ENCODE results near the gene SSB.
A peak's percentile ranks its signal among the peaks of the same experiment; 100 is the strongest.
"Not testable (repeated sequence)": the region's sequence is repeated elsewhere in the genome, so short reads cannot be mapped to it uniquely, and the experiment has no call there.

The SSB gene

DNA sequence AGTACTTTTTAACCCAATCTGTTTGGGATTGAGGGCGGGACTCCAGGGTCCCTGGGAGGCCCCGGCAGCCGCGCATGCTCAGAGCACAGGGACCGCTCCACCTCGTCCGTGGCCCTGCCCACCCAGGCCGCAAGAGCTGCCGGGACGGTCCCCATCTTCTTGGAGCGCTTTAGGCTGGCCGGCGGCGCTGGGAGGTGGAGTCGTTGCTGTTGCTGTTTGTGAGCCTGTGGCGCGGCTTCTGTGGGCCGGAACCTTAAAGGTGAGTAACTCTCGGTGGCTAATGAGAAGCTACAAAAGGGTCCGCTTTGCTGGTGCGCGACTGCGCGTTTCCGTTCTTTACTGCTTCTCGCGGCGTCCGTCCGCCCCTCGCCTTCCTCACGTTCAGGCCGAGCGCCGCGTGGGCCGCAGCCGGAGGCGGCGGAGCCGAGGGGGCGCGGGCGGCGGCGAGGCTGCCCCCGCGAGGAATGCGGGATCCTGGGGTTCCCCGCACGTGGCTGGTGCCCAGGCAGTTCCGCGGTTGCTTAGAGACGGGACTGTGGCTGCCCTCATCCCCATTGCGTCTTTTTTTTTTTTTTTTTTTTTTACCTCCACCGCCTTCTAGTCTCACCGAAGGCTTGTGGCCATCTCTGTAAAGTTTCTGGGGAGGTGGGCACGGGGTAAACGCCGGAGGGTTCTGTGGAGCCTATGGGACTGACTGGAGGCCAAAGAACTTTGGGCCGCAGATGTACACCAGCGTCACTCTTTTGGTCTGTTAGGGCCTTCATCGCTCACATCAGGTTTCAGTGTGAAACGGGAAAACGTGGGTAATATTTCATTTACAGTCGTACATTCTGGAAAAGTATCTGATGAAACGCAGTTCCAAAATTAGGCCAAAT is at the start of gene SSB:
SSB (plus strand) TSS at position 154 of the 875 bp plus-strand sequence. CDS start 2,090 bp downstream, outside the sequence.
- Histone ChIP-seq H3K27me3 (no peaks in the 10 kb centered on the region), H4K20me1 (peaks cover 20 to 52% (median 43%) of the 10 kb centered on the region in 11 experiments; a peak in 20 of 22 replicates), H3K4me1 (peaks cover 12 to 23% (median 19%) of the 10 kb centered on the region in 10 experiments; a peak in 19 of 20 replicates), H3K27ac (peak within 1 kb of the TSS; percentile 72 to 94 (median 87)), H3K9me3 (replicated peaks in 1 of 11) (no peaks in the 10 kb centered on the region), H3K9ac (peak within 1 kb of the TSS; percentile 85 to 95 (median 90)), H3K4me3 (peak within 1 kb of the TSS; percentile 78 to 95 (median 90)), H3K36me3 (peaks cover 32 to 38% (median 33%) of the 10 kb centered on the region in 11 experiments), H3K4me2 (peak within 1 kb of the TSS; percentile 71 to 93 (median 84))
- no peak for TF ChIP-seq Cebpa-rat (IDR thresholded peaks at IDR 0.05)

DNA sequence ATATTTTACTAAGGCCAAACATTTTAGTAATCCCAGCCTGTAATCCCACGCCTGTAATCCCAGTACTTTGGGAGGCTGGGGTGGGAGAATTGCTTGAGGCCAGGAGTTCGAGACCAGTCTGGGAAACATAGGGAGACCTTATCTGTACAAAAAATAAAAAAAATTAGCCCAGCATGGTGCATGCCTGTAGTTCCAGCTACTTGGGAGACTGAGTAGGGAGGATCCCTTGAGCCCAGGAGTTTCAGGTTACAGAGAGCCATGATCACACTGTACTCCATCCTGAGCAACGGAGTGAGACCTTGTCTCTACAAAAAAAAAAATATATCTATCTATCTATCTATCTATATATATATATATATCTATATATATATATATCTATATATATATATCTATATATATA is 45.9 kb upstream of the SSB start:
- no peak overlapping the region for H3K27ac ChIP-seq
- H3K4me2 ChIP-seq, result no peak overlapping the region
- H3K9me3 ChIP-seq (replicated peaks in 1 of 11), result 0 out of 22 replicates have a peak, but pooled peaks cover 0 to 8% (median 0%) of the 10 kb centered on the region in 11 experiments
- H4K20me1 ChIP-seq, result 0 out of 22 replicates have a peak, but pooled peaks cover 0 to 2% (median 0%) of the 10 kb centered on the region in 11 experiments
- H3K4me3 ChIP-seq, result no peak overlapping the region
- H3K9ac ChIP-seq, result no peak overlapping the region
- peaks cover 0 to 60% (median 32%) of the 10 kb centered on the region in 11 experiments; a peak in 15 of 22 replicates for H3K36me3 ChIP-seq
- no peaks in the 10 kb centered on the region for H3K4me1 ChIP-seq
- H3K27me3 ChIP-seq, result no peaks in the 10 kb centered on the region
- no peak for TF ChIP-seq Cebpa-rat (IDR thresholded peaks at IDR 0.05)

DNA sequence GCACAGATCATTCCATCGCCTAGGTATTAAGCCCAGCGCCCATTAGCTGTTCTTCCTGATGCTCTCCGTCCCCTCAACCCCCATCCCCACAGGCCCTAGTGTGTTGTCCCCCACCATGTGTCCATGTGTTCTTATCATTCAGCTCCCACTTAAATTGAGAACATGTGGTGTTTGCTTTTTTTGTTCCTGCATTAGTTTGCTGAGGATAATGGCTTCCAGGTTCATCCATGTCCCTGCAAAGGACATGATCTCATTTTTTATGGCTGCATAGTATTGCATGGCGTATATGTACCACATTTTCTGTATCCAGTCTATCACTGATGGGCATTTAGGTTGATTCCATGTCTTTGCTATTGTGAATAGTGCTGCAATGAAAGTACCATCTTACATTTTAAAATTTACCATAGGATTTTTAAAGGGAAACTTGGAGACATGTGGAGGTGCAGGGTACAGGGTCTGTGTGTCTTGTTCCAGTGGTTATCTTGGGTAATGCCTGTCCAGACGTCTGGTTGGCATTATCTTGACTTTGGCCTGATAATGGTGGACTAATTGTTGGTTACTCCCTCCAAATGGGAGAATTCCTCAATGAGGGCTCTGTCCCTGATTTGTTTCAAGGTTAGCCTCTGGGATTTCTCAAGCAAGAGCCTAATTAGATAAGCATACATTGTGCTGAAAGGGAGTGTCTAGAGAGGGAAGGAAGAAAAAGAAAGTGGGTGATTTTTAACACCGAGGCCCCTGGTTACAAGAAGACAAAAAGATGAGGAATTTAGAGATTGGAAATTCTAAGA is 43.4 kb upstream of the SSB start:
- no peaks in the 10 kb centered on the region for H3K4me1 ChIP-seq
- TF ChIP-seq Cebpa-rat (IDR thresholded peaks at IDR 0.05), result no peak
- H3K27ac ChIP-seq, result no peak overlapping the region
- H3K36me3 ChIP-seq, result peaks cover 0 to 41% (median 17%) of the 10 kb centered on the region in 11 experiments; a peak in 11 of 22 replicates
- H3K9me3 ChIP-seq (replicated peaks in 1 of 11), result 0 out of 22 replicates have a peak, but pooled peaks cover 0 to 8% (median 0%) of the 10 kb centered on the region in 11 experiments
- no peak overlapping the region for H3K4me2 ChIP-seq
- 0 out of 22 replicates have a peak, but pooled peaks cover 0 to 2% (median 0%) of the 10 kb centered on the region in 11 experiments for H4K20me1 ChIP-seq
- H3K9ac ChIP-seq, result no peak overlapping the region
- H3K4me3 ChIP-seq, result no peak overlapping the region
- no peaks in the 10 kb centered on the region for H3K27me3 ChIP-seq

DNA sequence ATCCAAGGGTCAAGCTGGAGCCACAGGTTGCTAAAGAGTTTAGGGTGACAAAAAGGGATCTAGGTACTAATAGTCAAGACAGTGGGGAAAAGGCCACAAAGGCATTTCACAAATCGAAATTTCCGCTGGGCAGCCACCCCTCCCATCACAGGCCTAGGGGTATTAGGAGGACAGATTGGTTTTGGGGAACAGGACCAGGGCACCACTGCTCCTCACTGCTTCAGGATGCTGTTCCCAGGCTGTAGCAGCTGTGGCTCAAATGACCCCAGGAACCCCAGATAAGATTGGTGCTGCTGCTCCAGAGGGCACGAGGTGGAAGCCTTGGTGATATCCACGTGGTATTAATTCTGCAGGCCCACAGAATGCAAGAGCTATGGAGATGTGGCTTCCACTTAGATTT is 42.3 kb upstream of the SSB start:
- Histone ChIP-seq H3K9ac (no peak overlapping the region), H3K27me3 (no peaks in the 10 kb centered on the region), H3K4me2 (no peak overlapping the region), H4K20me1 (no peaks in the 10 kb centered on the region), H3K4me3 (no peak overlapping the region), H3K36me3 (peaks cover 0 to 34% (median 8%) of the 10 kb centered on the region in 11 experiments; a peak in 10 of 22 replicates), H3K4me1 (no peaks in the 10 kb centered on the region), H3K27ac (no peak overlapping the region), H3K9me3 (replicated peaks in 1 of 11) (peaks cover 0 to 8% (median 0%) of the 10 kb centered on the region in 11 experiments; a peak in 1 of 22 replicates)
- TF ChIP-seq Cebpa-rat (IDR thresholded peaks at IDR 0.05), result no peak

DNA sequence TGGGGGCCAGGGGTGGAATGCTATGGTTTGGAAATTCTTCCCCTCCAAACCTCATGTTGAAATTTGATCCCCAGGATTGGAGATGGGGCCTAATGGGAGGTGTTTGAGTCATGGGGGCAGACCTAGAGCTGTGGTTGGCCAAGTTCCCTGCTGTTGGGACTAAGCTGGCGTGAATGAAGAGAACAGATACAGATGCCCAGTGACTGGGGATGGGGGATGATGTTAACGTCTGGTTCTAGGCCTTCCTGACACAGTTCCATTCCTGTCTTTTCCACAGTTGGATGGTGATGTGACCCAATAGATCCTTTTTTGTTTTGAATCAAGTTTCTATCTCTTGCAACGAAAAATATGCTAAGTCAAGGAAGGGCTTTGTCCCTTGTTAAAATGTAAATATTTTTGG is 41.3 kb upstream of the SSB start:
- Histone ChIP-seq H3K4me1 (no peaks in the 10 kb centered on the region), H3K9ac (no peak overlapping the region), H3K36me3 (peaks cover 0 to 24% (median 2%) of the 10 kb centered on the region in 11 experiments; a peak in 10 of 22 replicates), H3K4me2 (no peak overlapping the region), H3K4me3 (no peak overlapping the region), H3K27me3 (no peaks in the 10 kb centered on the region), H3K9me3 (replicated peaks in 1 of 11) (peaks cover 0 to 10% (median 2%) of the 10 kb centered on the region in 11 experiments; a peak in 3 of 22 replicates), H3K27ac (no peak overlapping the region), H4K20me1 (no peaks in the 10 kb centered on the region)
- TF ChIP-seq Cebpa-rat (IDR thresholded peaks at IDR 0.05), result no peak

DNA sequence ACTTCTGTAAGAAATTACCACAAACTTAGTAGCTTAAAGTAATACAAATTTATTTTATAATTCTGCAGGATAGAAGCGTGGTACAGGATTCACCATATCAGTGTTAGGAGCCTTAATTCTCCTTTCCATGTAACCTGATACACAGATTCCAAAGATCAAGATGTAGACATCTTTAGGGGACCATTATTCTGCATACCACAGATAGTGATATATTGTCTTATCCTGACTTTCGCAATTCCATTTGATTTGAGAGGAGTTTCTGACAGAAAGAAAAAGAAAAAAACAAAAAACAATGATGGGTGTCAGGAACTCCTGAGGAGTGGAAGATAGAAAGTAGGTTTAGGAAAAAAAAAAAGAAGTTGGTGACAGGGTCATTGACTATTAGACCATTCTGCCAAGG is 40.9 kb upstream of the SSB start:
- no peak for TF ChIP-seq Cebpa-rat (IDR thresholded peaks at IDR 0.05)
- Histone ChIP-seq H3K4me3 (no peak overlapping the region), H3K9ac (no peak overlapping the region), H3K9me3 (replicated peaks in 1 of 11) (peaks cover 0 to 12% (median 4%) of the 10 kb centered on the region in 11 experiments; a peak in 4 of 22 replicates), H3K27me3 (no peaks in the 10 kb centered on the region), H3K36me3 (peaks cover 0 to 19% (median 0%) of the 10 kb centered on the region in 11 experiments; a peak in 9 of 22 replicates), H3K4me1 (no peaks in the 10 kb centered on the region), H3K4me2 (no peak overlapping the region), H3K27ac (no peak overlapping the region), H4K20me1 (no peaks in the 10 kb centered on the region)

DNA sequence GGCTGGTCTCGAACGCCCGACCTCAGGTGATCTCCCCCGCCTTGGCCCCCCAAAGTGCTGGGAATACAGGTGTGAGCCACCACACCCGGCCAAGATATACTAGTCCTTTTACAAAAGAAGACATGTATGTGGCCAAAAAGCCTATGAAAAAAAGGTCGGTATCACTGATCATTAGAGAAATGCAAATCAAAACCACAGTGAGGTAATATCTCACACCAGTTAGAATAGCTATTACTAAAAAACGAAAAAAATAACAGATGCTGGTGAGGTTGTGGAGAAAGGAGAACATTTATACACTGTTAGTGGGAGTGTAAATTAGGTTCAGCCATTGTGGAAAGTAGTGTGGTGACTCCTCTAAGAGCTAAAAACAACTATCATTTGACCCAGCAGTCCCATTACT is 38.7 kb upstream of the SSB start:
- Histone ChIP-seq H3K4me1 (no peaks in the 10 kb centered on the region), H3K27me3 (no peaks in the 10 kb centered on the region), H4K20me1 (no peaks in the 10 kb centered on the region), H3K4me2 (no peak overlapping the region), H3K27ac (no peak overlapping the region), H3K36me3 (peaks cover 0 to 11% (median 0%) of the 10 kb centered on the region in 11 experiments; a peak in 6 of 22 replicates), H3K9me3 (replicated peaks in 1 of 11) (peaks cover 0 to 12% (median 5%) of the 10 kb centered on the region in 11 experiments; a peak in 4 of 22 replicates), H3K9ac (no peak overlapping the region), H3K4me3 (no peak overlapping the region)
- TF ChIP-seq Cebpa-rat (IDR thresholded peaks at IDR 0.05), result no peak

DNA sequence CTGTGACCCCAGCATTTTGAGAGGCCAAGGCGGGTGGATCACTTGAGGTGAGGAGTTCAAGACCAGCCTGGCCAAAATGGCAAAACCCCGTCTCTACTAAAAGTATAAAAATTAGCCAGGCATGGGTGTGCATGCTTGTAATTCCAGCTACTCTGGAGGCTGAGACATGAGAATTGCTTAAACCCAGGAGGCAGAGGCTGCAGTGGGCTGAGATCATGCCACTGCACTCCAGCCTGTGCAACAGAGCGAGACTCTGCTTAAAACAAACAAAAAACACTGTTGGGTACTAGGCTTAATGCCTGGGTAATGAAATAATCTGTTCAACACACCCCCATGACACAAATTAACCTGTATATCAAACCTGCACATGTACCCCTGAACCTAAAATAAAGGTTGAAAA is 37.9 kb upstream of the SSB start:
- not testable (repeated sequence) for H3K4me3 ChIP-seq, H3K9ac ChIP-seq, H3K27me3 ChIP-seq, H3K27ac ChIP-seq, H3K4me1 ChIP-seq, H3K4me2 ChIP-seq, H4K20me1 ChIP-seq
- peaks cover 0 to 11% (median 0%) of the 10 kb centered on the region in 11 experiments; a peak in 6 of 22 replicates for H3K36me3 ChIP-seq
- H3K9me3 ChIP-seq (replicated peaks in 1 of 11), result peaks cover 0 to 12% (median 5%) of the 10 kb centered on the region in 11 experiments; a peak in 4 of 22 replicates

Data from BLaER1 treated with 17β-estradiol and CSF1 and Interleukin-3, amounts not matched to agents 10 nM and 100 nM (cell line).